ENCODE results near the gene RNF128. TPM values are rescaled to one million over a fixed set of nuclear protein-coding genes. Genes with fewer than 3 reads are reported as not detected.
A peak's percentile ranks its signal among the peaks of the same experiment; 100 is the strongest.

The RNF128 gene
- polyA plus RNA-seq, 1 donor (not counting 4 experiments of a cell fraction or from before 2014, with no cell fraction given) = 20.1 TPM

- no peak overlapping the region for H3K4me2 ChIP-seq (ENCODE audit: control insufficient read depth, extremely low read depth, insufficient read depth, low read depth, low read length)
- H2AFZ ChIP-seq (ENCODE audit: control insufficient read depth, low read length) = no peak overlapping the region
- TF ChIP-seq EZH2 (IDR thresholded peaks at IDR 0.05; ENCODE audit: low read length) = no peak
- no peak for TF ChIP-seq CTCF (optimal IDR thresholded peaks at IDR 0.05 in 1 of 3, IDR thresholded peaks at IDR 0.05 in 1 of 3, conservative IDR thresholded peaks at IDR 0.05 in 1 of 3; ENCODE audit: extremely low read depth in 1 of 3, insufficient read depth in 2 of 3, low read length in 3 of 3)
- no peak for DNase-seq (ENCODE audit: low read depth, low spot score)
- no peaks in the 10 kb centered on the region for H4K20me1 ChIP-seq (ENCODE audit: control insufficient read depth, extremely low read depth, insufficient read depth, low read length)
- H3K79me2 ChIP-seq (ENCODE audit: control insufficient read depth, insufficient read depth, low read length) = no peaks in the 10 kb centered on the region
- dilution Hi-C loops (cut with MboI; ENCODE audit: extremely low pct_ligation_motif_present, low sequenced_read_pairs) = no loop called here
- H3K36me3 ChIP-seq (ENCODE audit: control insufficient read depth in 2 of 2, extremely low read depth in 1 of 2, insufficient read depth in 2 of 2, low read length in 2 of 2) = no peaks in the 10 kb centered on the region
- no peaks in the 10 kb centered on the region for H3K9me3 ChIP-seq (ENCODE audit: control insufficient read depth, low read depth, low read length)
- no peaks in the 10 kb centered on the region for H3K27me3 ChIP-seq (ENCODE audit: control insufficient read depth, extremely low read depth, insufficient read depth, low read length)
- H3K4me1 ChIP-seq (ENCODE audit: control insufficient read depth, extremely low read depth, insufficient read depth, low read length) = peaks cover 5% of the 10 kb centered on the region
- no peaks in the 10 kb centered on the region for H3K9me1 ChIP-seq (ENCODE audit: control insufficient read depth, extremely low read depth, insufficient read depth, low read length)
- no peak overlapping the region for H3K27ac ChIP-seq (ENCODE audit: control insufficient read depth, insufficient read depth, low read length)
- no peak overlapping the region for H3K4me3 ChIP-seq (ENCODE audit: control insufficient read depth in 2 of 3, extremely low read depth in 1 of 3, insufficient read depth in 2 of 3, low read depth in 1 of 3, low read length in 3 of 3)
- H3K9ac ChIP-seq (ENCODE audit: control insufficient read depth, extremely low read depth, insufficient read depth, low read length) = no peak overlapping the region
- no peak for FAIRE-seq
These were observed 13.8 kb downstream of the RNF128 start for GRCh38 chrX:106740193-106740780.

GRCh38 chrX:106742193-106742592 lies 15.7 kb downstream of the RNF128 start:
- H3K79me2 ChIP-seq (ENCODE audit: control insufficient read depth, insufficient read depth, low read length) = no peaks in the 10 kb centered on the region
- no peak for TF ChIP-seq EZH2 (IDR thresholded peaks at IDR 0.05; ENCODE audit: low read length)
- TF ChIP-seq CTCF (optimal IDR thresholded peaks at IDR 0.05 in 1 of 3, IDR thresholded peaks at IDR 0.05 in 1 of 3, conservative IDR thresholded peaks at IDR 0.05 in 1 of 3; ENCODE audit: extremely low read depth in 1 of 3, insufficient read depth in 2 of 3, low read length in 3 of 3) = no peak
- dilution Hi-C loops (cut with MboI; ENCODE audit: extremely low pct_ligation_motif_present, low sequenced_read_pairs) = no loop called here
- no peaks in the 10 kb centered on the region for H3K27me3 ChIP-seq (ENCODE audit: control insufficient read depth, extremely low read depth, insufficient read depth, low read length)
- H3K4me1 ChIP-seq (ENCODE audit: control insufficient read depth, extremely low read depth, insufficient read depth, low read length) = peaks cover 5% of the 10 kb centered on the region
- H3K9ac ChIP-seq (ENCODE audit: control insufficient read depth, extremely low read depth, insufficient read depth, low read length) = no peak overlapping the region
- no peaks in the 10 kb centered on the region for H3K9me1 ChIP-seq (ENCODE audit: control insufficient read depth, extremely low read depth, insufficient read depth, low read length)
- H3K36me3 ChIP-seq (ENCODE audit: control insufficient read depth in 2 of 2, extremely low read depth in 1 of 2, insufficient read depth in 2 of 2, low read length in 2 of 2) = no peaks in the 10 kb centered on the region
- DNase-seq (ENCODE audit: low read depth, low spot score) (no peak), FAIRE-seq (no peak)
- no peak overlapping the region for H3K27ac ChIP-seq (ENCODE audit: control insufficient read depth, insufficient read depth, low read length)
- no peak overlapping the region for H3K4me3 ChIP-seq (ENCODE audit: control insufficient read depth in 2 of 3, extremely low read depth in 1 of 3, insufficient read depth in 2 of 3, low read depth in 1 of 3, low read length in 3 of 3)
- H3K9me3 ChIP-seq (ENCODE audit: control insufficient read depth, low read depth, low read length) = no peaks in the 10 kb centered on the region
- no peak overlapping the region for H2AFZ ChIP-seq (ENCODE audit: control insufficient read depth, low read length)
- H4K20me1 ChIP-seq (ENCODE audit: control insufficient read depth, extremely low read depth, insufficient read depth, low read length) = no peaks in the 10 kb centered on the region
- H3K4me2 ChIP-seq (ENCODE audit: control insufficient read depth, extremely low read depth, insufficient read depth, low read depth, low read length) = peak overlapping the region; percentile 31

Data from keratinocyte (primary cell).